GM21737 (cell line): Measurements from ENCODE around the gene GPRC5A.
"Not testable (repeated sequence)": the region's sequence is repeated elsewhere in the genome, so short reads cannot be mapped to it uniquely, and the experiment has no call there.

Source experiments
- ATAC-seq: cut with Tn5 transposase; IDR thresholded peaks from one replicate; pipeline ENCODE4 v1.9.1; 2021; ENCODE audit warnings: mild to moderate bottlenecking, moderate library complexity; ENCODE audit not compliant: unreplicated experiment

GPRC5A gene

GRCh38 chr12:12891080-12891880 lies at the start of gene GPRC5A:
GPRC5A (plus strand) TSS chr12:12891562; CDS start chr12:12908250, 16,688 bp downstream.
- no peak for ATAC-seq

GRCh38 chr12:12845794-12846243 lies 45.5 kb upstream of the GPRC5A start:
- no peak for ATAC-seq

- ATAC-seq = not testable (repeated sequence)
These were observed 44.6 kb upstream of the GPRC5A start for GRCh38 chr12:12846780-12847179.

- ATAC-seq = no peak
These were observed 37.9 kb upstream of the GPRC5A start for GRCh38 chr12:12853435-12853834.

GRCh38 chr12:12859690-12860089 lies 31.7 kb upstream of the GPRC5A start:
- ATAC-seq = no peak

- ATAC-seq = no peak
These were observed 27.1 kb upstream of the GPRC5A start for GRCh38 chr12:12864243-12864642.

GRCh38 chr12:12868477-12869235 lies 22.7 kb upstream of the GPRC5A start:
- ATAC-seq = no peak

- ATAC-seq = no peak
These were observed 20.9 kb upstream of the GPRC5A start for GRCh38 chr12:12870465-12870864.

- no peak for ATAC-seq
These were observed 19.7 kb upstream of the GPRC5A start for GRCh38 chr12:12871587-12872138.

GRCh38 chr12:12872139-12872933 lies 19.0 kb upstream of the GPRC5A start:
- no peak for ATAC-seq

GRCh38 chr12:12872934-12873275 lies 18.5 kb upstream of the GPRC5A start:
- no peak for ATAC-seq

GRCh38 chr12:12874029-12874428 lies 17.3 kb upstream of the GPRC5A start:
- ATAC-seq = no peak

GRCh38 chr12:12875301-12875700 lies 16.1 kb upstream of the GPRC5A start:
- ATAC-seq = not testable (repeated sequence)

GRCh38 chr12:12877153-12877768 lies 14.1 kb upstream of the GPRC5A start:
- no peak for ATAC-seq

GRCh38 chr12:12877781-12878455 lies 13.4 kb upstream of the GPRC5A start:
- ATAC-seq = no peak

- ATAC-seq = no peak
These were observed 10.8 kb upstream of the GPRC5A start for GRCh38 chr12:12880537-12880936.

- no peak for ATAC-seq
These were observed 10.0 kb upstream of the GPRC5A start for GRCh38 chr12:12881151-12881909.

- ATAC-seq = no peak
These were observed 9.1 kb upstream of the GPRC5A start for GRCh38 chr12:12882288-12882687.

GRCh38 chr12:12883369-12884001 lies 7.9 kb upstream of the GPRC5A start:
- ATAC-seq = no peak
